ENCODE measurements around the gene FRMD6. TPM values are rescaled to one million over a fixed set of nuclear protein-coding genes. Genes with fewer than 3 reads are reported as not detected.

The FRMD6 gene
- total and polyA plus RNA-seq, 7 donors = 1.6 to 85.6 (median 38.3) TPM

DNA sequence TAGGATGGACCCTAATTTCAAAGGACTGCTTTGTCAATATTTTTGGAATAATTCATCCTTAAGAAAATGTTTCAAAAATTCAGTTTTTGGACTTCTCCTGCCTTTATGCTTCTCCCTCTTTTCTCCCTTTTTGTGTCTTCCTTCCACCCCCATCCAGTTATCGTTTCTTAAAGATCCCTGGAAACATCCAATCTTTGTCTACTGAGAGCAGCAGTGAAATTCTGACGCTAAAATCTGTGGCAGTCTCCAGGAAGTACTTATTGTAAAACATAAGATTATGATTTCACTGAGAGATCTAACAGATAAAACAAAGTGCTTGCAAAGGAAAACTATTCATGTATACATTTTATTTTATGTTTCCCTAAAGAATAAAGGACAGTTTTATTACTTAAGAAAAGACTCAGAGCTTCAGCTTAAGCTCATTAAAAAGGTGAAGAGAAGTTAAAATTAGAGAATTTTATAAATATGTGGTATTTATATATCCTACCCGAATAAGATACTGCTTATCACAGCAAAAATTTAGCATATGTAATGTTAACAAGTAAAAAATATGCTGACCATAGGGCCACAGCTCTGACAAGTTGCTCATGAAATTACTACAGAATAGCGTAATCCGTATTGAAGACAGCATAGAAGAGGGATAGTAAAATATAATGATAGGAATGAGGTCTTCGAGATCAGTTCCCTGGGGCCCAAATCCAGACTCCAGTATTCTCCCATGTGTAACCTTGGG, 6.9 kb downstream of the FRMD6 start:
- TF ChIP-seq POLR2A (IDR thresholded peaks at IDR 0.05) = no peak
- no peak for TF ChIP-seq EP300 (IDR thresholded peaks at IDR 0.05)
- no peak for TF ChIP-seq POLR2AphosphoS5 (IDR thresholded peaks at IDR 0.05)
- TF ChIP-seq, protein P1, sequence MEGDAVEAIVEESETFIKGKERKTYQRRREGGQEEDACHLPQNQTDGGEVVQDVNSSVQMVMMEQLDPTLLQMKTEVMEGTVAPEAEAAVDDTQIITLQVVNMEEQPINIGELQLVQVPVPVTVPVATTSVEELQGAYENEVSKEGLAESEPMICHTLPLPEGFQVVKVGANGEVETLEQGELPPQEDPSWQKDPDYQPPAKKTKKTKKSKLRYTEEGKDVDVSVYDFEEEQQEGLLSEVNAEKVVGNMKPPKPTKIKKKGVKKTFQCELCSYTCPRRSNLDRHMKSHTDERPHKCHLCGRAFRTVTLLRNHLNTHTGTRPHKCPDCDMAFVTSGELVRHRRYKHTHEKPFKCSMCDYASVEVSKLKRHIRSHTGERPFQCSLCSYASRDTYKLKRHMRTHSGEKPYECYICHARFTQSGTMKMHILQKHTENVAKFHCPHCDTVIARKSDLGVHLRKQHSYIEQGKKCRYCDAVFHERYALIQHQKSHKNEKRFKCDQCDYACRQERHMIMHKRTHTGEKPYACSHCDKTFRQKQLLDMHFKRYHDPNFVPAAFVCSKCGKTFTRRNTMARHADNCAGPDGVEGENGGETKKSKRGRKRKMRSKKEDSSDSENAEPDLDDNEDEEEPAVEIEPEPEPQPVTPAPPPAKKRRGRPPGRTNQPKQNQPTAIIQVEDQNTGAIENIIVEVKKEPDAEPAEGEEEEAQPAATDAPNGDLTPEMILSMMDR (IDR thresholded peaks at IDR 0.05) = no peak
- DNase-seq = no peak
- intact Hi-C loops (cut with DNase I) = no loop called here
- no peaks in the 10 kb centered on the region for H3K9me3 ChIP-seq
- 74 to 79% methylated on average over 6 of the region's 6 CpGs for WGBS, 2 donors
- no peak overlapping the region for H3K4me3 ChIP-seq
- H3K27me3 ChIP-seq = no peaks in the 10 kb centered on the region
- no peak overlapping the region for H3K27ac ChIP-seq
- H3K36me3 ChIP-seq = no peaks in the 10 kb centered on the region
- peaks cover 0 to 43% (median 28%) of the 10 kb centered on the region in 4 donors for H3K4me1 ChIP-seq

- no peaks in the 10 kb centered on the region for H3K36me3 ChIP-seq
- 94 to 98% methylated on average over 2 of the region's 2 CpGs for WGBS, 2 donors
- intact Hi-C loops (cut with DNase I) = no loop called here
Measured at GRCh38 chr14:51660741-51661140, 9.0 kb downstream of the FRMD6 start.

GRCh38 chr14:51661504-51661903, 9.8 kb downstream of the FRMD6 start:
- no peaks in the 10 kb centered on the region for H3K36me3 ChIP-seq
- DNase-seq = no peak
- H3K9me3 ChIP-seq = no peaks in the 10 kb centered on the region
- no peak overlapping the region for H3K4me3 ChIP-seq
- peaks cover 0 to 34% (median 18%) of the 10 kb centered on the region in 4 donors for H3K4me1 ChIP-seq
- no peaks in the 10 kb centered on the region for H3K27me3 ChIP-seq
- intact Hi-C loops (cut with DNase I) = no loop called here
- no peak for TF ChIP-seq POLR2A (IDR thresholded peaks at IDR 0.05)
- no peak overlapping the region for H3K27ac ChIP-seq

More at GRCh38 chr14:51660741-51661140, 9.0 kb downstream of the FRMD6 start:
- Histone ChIP-seq H3K4me1 (peaks cover 0 to 33% (median 21%) of the 10 kb centered on the region in 4 donors), H3K27ac (no peak overlapping the region), H3K4me3 (no peak overlapping the region), H3K27me3 (no peaks in the 10 kb centered on the region), H3K9me3 (no peaks in the 10 kb centered on the region)
- TF ChIP-seq, protein P1 (IDR thresholded peaks at IDR 0.05) = no peak
- TF ChIP-seq EP300 (IDR thresholded peaks at IDR 0.05) = no peak
- no peak for TF ChIP-seq POLR2AphosphoS5 (IDR thresholded peaks at IDR 0.05)
- no peak for TF ChIP-seq POLR2A (IDR thresholded peaks at IDR 0.05)
- no peak for DNase-seq

DNA sequence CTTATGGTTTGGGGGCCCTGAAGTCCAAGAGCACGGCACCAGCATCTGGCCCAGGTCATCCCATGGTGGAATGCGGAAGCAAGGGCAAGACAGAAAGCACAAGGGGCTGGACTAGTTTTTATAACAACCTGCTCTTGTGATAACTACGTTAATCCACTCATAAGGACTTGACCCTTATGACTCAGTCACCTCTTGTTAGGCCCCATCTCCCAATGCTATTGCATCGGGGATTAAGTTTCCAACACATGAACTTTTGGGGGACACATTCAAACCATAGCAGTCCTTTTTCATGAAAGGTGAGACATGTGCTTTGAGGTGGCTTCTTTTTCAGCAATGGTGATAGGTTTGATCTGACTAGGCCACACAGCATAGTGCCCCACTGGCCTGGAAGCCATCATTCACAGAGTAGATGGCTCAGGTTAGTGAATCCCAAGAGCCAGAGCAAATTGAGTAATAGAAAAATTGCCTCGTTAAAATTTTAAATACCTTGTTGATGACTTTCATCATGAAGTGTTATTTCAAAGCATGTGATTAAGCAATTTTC, 12.1 kb downstream of the FRMD6 start:
- Histone ChIP-seq H3K4me1 (peaks cover 0 to 32% (median 13%) of the 10 kb centered on the region in 4 donors), H3K9me3 (no peaks in the 10 kb centered on the region), H3K27ac (no peak overlapping the region), H3K4me3 (no peak overlapping the region), H3K27me3 (no peaks in the 10 kb centered on the region), H3K36me3 (no peaks in the 10 kb centered on the region)
- intact Hi-C loops (cut with DNase I) = no loop called here
- no peak for DNase-seq
- WGBS, 2 donors = 88 to 91% methylated on average over 5 of the region's 5 CpGs
- TF ChIP-seq POLR2A (IDR thresholded peaks at IDR 0.05) (no peak), EP300 (IDR thresholded peaks at IDR 0.05) (no peak), POLR2AphosphoS5 (IDR thresholded peaks at IDR 0.05) (no peak)
- TF ChIP-seq, protein P1 (IDR thresholded peaks at IDR 0.05) = no peak

DNA sequence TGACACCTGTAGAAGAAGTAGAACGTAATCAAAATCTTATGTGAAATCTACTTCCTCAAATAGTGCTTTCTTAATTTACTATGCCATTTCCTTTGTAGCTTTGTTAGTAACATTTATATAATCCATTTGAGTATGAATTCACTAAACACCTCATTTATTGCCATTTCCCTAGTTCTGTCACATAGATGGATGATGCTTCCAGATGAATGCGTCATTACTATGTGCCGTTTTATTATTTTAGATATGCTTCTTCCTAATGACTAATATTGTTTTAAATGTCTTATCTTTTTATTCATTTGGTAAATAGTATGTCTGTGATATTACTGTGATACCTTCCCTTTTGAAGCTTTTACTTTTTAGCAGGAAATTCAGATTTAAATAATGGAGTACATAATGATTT, 14.4 kb downstream of the FRMD6 start:
- H3K27me3 ChIP-seq = no peaks in the 10 kb centered on the region
- 89 to 95% methylated on average over 3 of the region's 3 CpGs for WGBS, 2 donors
- H3K4me1 ChIP-seq = peaks cover 0 to 27% (median 8%) of the 10 kb centered on the region in 4 donors
- H3K4me3 ChIP-seq = no peak overlapping the region
- no peaks in the 10 kb centered on the region for H3K9me3 ChIP-seq
- H3K36me3 ChIP-seq = no peaks in the 10 kb centered on the region
- intact Hi-C loops (cut with DNase I) = no loop called here
- H3K27ac ChIP-seq = no peak overlapping the region
- TF ChIP-seq, protein P1 (IDR thresholded peaks at IDR 0.05) = no peak
- TF ChIP-seq POLR2AphosphoS5 (IDR thresholded peaks at IDR 0.05) (no peak), POLR2A (IDR thresholded peaks at IDR 0.05) (no peak), EP300 (IDR thresholded peaks at IDR 0.05) (no peak)
- DNase-seq = no peak
